RWPE1 (cell line): Measurements from ENCODE around the gene SHISA4.
A peak's percentile ranks its signal among the peaks of the same experiment; 100 is the strongest.

Experiments
- CTCF ChIA-PET: fragments of 350-600 bp; sonication (Branson Sonifier 250); formaldehyde crosslinking; extraction: SDS; loops from one replicate; lab custom pipeline; 2021; lab: Yijun Ruan, JAX
- POLR2A ChIA-PET: fragments of 400-600 bp; formaldehyde crosslinking; extraction: SDS; loops from one replicate; lab custom pipeline; 2020; ENCODE audit warnings: antibody characterized with exemption; ENCODE audit not compliant: low non-redundant PET; lab: Yijun Ruan, JAX
- DNase-seq: peaks from one replicate; pipeline ENCODE4 v3.0.0; 2012; ENCODE audit warnings: low spot score
- H3K27ac ChIP-seq: fragments of 450-650 bp; 2 replicates; pipeline ENCODE4 v1.5.1; 2017
- TF ChIP-seq, protein P1 (sequence below): fragments of 450-650 bp; conservative IDR thresholded peaks from 2 replicates; pipeline ENCODE4 v1.5.1; 2017; ENCODE audit warnings: low read depth, mild to moderate bottlenecking

SHISA4 gene

DNA sequence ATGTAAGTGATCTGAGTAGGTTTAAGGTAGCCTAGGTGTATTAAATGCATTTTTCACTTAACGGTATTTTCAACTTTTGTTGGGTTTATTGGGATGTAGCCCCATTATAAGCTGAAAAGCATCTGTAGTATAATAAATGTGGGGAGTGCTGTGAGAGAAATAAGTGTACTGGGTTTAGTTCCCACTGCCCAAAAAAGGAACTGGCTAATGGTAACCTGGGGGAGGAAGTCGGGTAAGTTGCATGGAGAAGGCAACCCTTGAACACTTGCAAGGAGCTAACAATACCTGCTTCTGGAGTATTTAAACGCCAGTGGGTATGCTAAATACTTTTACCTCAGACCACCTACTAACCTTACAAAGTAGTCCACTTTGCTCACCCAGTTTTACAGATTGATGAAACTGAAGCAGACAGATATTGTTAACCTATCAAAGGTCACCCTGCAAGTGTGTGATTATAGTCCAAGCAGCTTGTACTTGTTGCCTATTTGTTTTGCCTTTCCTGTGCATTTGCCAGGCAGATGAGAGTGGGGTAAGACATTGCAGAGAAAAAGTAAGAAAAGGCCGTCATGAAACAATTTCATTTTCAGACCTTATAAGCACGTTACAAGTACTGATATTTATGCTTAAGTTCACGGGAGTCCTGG lies 7.6 kb upstream of the SHISA4 start:
- TF ChIP-seq, protein P1, sequence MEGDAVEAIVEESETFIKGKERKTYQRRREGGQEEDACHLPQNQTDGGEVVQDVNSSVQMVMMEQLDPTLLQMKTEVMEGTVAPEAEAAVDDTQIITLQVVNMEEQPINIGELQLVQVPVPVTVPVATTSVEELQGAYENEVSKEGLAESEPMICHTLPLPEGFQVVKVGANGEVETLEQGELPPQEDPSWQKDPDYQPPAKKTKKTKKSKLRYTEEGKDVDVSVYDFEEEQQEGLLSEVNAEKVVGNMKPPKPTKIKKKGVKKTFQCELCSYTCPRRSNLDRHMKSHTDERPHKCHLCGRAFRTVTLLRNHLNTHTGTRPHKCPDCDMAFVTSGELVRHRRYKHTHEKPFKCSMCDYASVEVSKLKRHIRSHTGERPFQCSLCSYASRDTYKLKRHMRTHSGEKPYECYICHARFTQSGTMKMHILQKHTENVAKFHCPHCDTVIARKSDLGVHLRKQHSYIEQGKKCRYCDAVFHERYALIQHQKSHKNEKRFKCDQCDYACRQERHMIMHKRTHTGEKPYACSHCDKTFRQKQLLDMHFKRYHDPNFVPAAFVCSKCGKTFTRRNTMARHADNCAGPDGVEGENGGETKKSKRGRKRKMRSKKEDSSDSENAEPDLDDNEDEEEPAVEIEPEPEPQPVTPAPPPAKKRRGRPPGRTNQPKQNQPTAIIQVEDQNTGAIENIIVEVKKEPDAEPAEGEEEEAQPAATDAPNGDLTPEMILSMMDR = no peak
- no peak for DNase-seq
- ChIA-PET CTCF (interaction anchor here (0.6 to 5.2 kb wide), 7 partner anchors 12 to 254 kb away, joined by 3 to 52 read pairs (median 6); no protein-coding TSS in a partner anchor), POLR2A (no interaction called here)
- no peak overlapping the region for H3K27ac ChIP-seq

DNA sequence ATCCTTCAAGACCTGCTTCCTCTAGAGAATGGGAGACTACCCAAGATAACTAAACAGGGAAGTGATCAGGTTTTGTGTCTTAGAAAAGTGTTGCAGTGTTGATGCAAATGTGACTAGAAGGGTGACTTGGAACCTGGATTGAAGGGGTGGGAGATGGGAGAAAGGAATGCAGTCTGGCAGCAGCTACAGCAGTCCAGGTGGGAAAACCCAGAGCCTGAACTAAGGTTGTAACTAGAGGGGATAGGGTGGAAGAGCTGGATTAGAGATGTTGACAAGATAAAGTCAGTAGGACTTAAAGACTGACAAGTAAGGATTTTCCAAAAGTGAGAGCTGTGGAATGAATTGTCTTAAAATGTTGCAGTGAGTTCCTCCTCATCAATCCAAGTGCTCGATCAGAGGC lies 7.1 kb upstream of the SHISA4 start:
- CTCF ChIA-PET = interaction anchor here (0.6 to 5.2 kb wide), 6 partner anchors 12 to 118 kb away, joined by 3 to 52 read pairs (median 5); no protein-coding TSS in a partner anchor
- POLR2A ChIA-PET = no interaction called here
- TF ChIP-seq, protein P1 = no peak
- H3K27ac ChIP-seq = no peak overlapping the region
- no peak for DNase-seq

DNA sequence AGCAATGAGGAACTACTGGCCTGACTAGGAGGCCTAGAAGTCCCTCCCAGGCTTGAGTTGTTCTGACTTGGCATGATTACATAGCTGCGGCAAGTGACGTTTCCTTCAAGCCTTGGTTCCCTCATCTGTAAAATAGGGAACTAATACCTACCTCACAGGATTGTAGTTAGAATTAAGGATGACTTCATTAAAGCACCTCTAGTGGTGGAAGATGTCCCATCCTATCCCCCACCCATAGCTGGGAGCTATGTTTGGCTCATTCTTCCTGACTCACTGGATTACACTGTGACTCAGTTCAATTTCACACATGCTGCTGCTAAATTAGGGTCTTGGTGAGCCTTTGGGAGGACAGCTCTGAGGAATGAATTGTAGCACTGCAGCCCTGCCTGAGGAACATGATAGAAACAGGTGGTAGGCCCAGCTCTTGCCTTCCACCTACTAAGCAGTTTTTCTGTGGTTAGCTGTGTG lies 6.0 kb upstream of the SHISA4 start:
- CTCF ChIA-PET = interaction anchor here (0.6 to 5.2 kb wide), 9 partner anchors 10 to 323 kb away, joined by 3 to 52 read pairs (median 4); no protein-coding TSS in a partner anchor
- TF ChIP-seq, protein P1 = no peak
- peak; percentile 95 for DNase-seq
- POLR2A ChIA-PET = interaction anchor here (0.5 to 0.6 kb wide), 2 partner anchors 98 to 232 kb away, joined by 3 to 4 read pairs; no protein-coding TSS in a partner anchor
- H3K27ac ChIP-seq = peak overlapping the region; percentile 76

DNA sequence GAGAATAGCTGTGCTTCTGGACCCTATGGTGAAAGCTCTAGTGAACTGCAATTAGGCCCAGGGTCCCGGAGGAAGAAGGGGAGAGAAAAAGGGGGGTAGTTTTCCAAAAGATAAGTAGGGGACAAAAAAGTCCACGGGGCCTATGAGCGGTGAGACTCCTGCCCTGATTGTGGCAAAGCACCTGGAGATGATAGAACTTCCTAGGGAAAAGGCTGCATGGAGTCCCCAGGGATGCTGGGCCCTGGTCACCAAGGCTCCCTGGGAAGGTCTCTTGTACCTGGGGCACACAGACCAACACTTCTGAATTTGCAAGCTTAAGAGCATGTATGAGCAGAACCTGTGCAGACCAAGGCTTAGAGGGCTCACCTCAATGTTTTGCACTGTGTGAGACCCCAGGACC lies 5.4 kb upstream of the SHISA4 start:
- CTCF ChIA-PET = interaction anchor here (0.6 to 5.2 kb wide), 8 partner anchors 11 to 324 kb away, joined by 3 to 52 read pairs (median 4); no protein-coding TSS in a partner anchor
- TF ChIP-seq, protein P1 = no peak
- no peak for DNase-seq
- POLR2A ChIA-PET = no interaction called here
- peak overlapping the region; percentile 76 for H3K27ac ChIP-seq

DNA sequence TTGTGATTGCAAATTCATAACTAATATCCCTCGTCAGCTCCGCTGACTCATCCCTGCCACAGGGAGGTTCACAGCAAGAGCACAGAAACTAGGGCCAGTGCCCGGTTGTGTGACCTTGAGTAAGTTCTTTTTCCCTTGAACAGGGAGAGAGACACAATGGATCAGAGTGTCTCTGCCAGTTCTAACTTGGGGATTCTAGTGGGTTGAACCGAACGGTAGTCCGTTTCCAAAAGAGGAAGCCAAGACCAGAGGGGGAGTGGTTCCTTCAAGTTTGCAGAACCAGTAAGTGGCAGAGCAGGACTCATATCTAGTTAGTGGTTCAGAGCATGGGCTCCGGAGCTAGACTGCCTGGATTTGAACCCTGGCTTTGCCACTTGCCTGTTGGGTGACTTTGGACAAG lies 4.9 kb upstream of the SHISA4 start:
- DNase-seq = peak; percentile 82
- ChIA-PET CTCF (interaction anchor here (0.6 to 5.2 kb wide), 4 partner anchors 12 to 103 kb away, joined by 3 to 52 read pairs (median 10); no protein-coding TSS in a partner anchor), POLR2A (no interaction called here)
- TF ChIP-seq, protein P1 = no peak
- H3K27ac ChIP-seq = peak overlapping the region; percentile 76

DNA sequence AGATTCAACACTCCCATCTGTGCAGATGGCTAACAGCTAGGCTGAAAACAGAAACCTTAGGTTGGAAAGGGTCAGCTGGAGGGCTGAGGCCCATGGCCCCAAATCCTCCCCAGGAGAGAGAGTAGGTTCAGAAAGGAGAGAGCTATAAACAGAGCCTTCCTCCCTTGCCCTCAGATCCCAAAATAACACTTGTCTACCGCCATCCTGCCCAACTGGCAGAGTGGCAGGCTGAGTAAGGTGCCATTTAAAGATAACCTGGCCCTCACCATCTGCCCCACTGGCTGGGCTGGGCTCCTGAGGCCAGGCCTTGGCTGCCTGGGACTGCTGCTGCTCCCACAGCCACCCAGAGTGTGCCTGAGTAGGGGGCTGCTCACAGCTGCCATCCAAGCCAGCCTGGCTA lies 4.3 kb upstream of the SHISA4 start:
- ChIA-PET POLR2A (no interaction called here), CTCF (interaction anchor here (0.6 to 5.2 kb wide), 3 partner anchors 11 to 88 kb away, joined by 7 to 52 read pairs (median 12); no protein-coding TSS in a partner anchor)
- TF ChIP-seq, protein P1 = no peak
- DNase-seq = no peak
- H3K27ac ChIP-seq = peak overlapping the region; percentile 44
